ENCODE results near the gene OSBP2. TPM values are rescaled to one million over a fixed set of nuclear protein-coding genes. Genes with fewer than 3 reads are reported as not detected.

The OSBP2 gene
- polyA plus RNA-seq: 0.93 TPM

- Mint-ChIP-seq H3K9me3 (no peaks in the 10 kb centered on the region), H3K4me1 (peaks cover 4 to 5% (median 5%) of the 10 kb centered on the region in 3 donors), H3K27me3 (peaks cover 1% of the 10 kb centered on the region), H3K27ac (peak within 1 kb of the TSS; percentile 31 to 89 (median 40)), H3K4me3 (peak within 1 kb of the TSS; percentile 88 to 98 (median 91)), H3K36me3 (no peaks in the 10 kb centered on the region)
Measured at GRCh38 chr22:30694640-30695350, at the start of gene OSBP2. Gene OSBP2, plus strand, starts transcription at chr22:30694874. Its CDS starts 36 bp downstream, at chr22:30694910.

DNA sequence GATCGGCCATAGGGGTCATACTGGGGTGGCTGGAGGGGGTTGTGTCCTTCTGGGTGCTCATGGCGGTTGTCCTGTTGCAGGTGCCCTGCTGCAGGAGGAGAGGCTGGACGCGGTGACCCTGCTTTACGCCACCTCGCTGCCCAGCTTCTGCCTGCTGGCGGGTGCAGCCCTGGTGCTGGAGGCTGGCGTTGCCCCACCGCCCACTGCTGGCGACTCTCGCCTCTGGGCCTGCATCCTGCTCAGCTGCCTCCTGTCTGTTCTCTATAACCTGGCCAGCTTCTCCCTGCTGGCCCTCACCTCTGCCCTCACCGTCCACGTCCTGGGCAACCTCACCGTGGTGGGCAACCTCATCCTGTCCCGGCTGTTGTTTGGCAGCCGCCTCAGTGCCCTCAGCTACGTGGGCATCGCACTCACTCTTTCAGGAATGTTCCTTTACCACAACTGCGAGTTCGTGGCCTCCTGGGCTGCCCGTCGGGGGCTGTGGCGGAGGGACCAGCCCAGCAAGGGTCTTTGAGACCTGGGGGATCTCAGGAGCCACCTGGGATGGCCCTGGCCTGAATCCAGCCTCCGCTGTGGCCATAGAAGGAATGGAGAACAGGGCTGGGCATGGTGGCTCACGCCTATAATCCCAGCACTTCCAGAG is 48.0 kb upstream of the OSBP2 start:
- Mint-ChIP-seq H3K27me3 (no peaks in the 10 kb centered on the region), H3K4me3 (no peak overlapping the region), H3K36me3 (no peaks in the 10 kb centered on the region), H3K27ac (no peak overlapping the region), H3K9me3 (peaks cover 0 to 2% (median 0%) of the 10 kb centered on the region in 3 donors), H3K4me1 (peaks cover 0 to 4% (median 3%) of the 10 kb centered on the region in 3 donors)

DNA sequence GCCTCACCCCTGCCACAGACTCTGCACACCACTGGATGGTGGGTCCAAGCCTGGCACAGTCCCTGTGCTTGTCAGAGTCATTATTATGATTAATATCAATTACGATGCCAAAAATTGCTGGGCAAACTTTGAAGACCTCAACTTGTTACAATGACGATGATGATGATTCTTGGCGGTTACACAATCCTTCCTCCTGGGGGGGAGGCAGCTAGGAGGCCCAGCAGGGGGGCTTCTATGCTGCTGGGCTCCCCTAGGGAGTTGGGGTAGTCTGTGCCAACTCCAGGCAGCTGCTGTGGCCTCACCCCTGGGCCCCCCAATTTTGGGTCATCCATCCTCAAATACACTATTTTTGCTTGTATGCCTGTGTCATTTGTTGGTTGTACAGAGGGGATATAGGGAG is 47.1 kb upstream of the OSBP2 start:
- no peak overlapping the region for H3K27ac Mint-ChIP-seq
- H3K4me3 Mint-ChIP-seq: no peak overlapping the region
- peaks cover 0 to 2% (median 0%) of the 10 kb centered on the region in 3 donors for H3K9me3 Mint-ChIP-seq
- H3K36me3 Mint-ChIP-seq: no peaks in the 10 kb centered on the region
- H3K4me1 Mint-ChIP-seq: peaks cover 0 to 4% (median 3%) of the 10 kb centered on the region in 3 donors
- H3K27me3 Mint-ChIP-seq: no peaks in the 10 kb centered on the region

- H3K4me3 Mint-ChIP-seq: no peak overlapping the region
Measured at GRCh38 chr22:30648825-30649224, 45.8 kb upstream of the OSBP2 start.

GRCh38 chr22:30649430-30650007 is 45.2 kb upstream of the OSBP2 start:
- H3K27me3 Mint-ChIP-seq: no peaks in the 10 kb centered on the region
- H3K36me3 Mint-ChIP-seq: peaks cover 2% of the 10 kb centered on the region
- H3K9me3 Mint-ChIP-seq: peaks cover 0 to 2% (median 0%) of the 10 kb centered on the region in 3 donors
- H3K4me3 Mint-ChIP-seq: peak overlapping the region in 2 of 4 donors; percentile 66 to 72
- peak overlapping the region in 1 of 3 donors; percentile 74 for H3K27ac Mint-ChIP-seq
- H3K4me1 Mint-ChIP-seq: peaks cover 0 to 3% (median 2%) of the 10 kb centered on the region in 3 donors

More at GRCh38 chr22:30648825-30649224, 45.8 kb upstream of the OSBP2 start:
- Mint-ChIP-seq H3K27me3 (no peaks in the 10 kb centered on the region), H3K4me1 (peaks cover 0 to 3% (median 2%) of the 10 kb centered on the region in 3 donors), H3K36me3 (no peaks in the 10 kb centered on the region), H3K27ac (peak overlapping the region in 1 of 3 donors; percentile 74), H3K9me3 (peaks cover 0 to 2% (median 0%) of the 10 kb centered on the region in 3 donors)

GRCh38 chr22:30650508-30651116 is 44.1 kb upstream of the OSBP2 start:
- Mint-ChIP-seq H3K4me3 (no peak overlapping the region), H3K4me1 (peaks cover 0 to 3% (median 2%) of the 10 kb centered on the region in 3 donors), H3K27me3 (no peaks in the 10 kb centered on the region), H3K9me3 (peaks cover 0 to 2% (median 0%) of the 10 kb centered on the region in 3 donors), H3K36me3 (peaks cover 2% of the 10 kb centered on the region), H3K27ac (peak overlapping the region in 1 of 3 donors; percentile 74)

GRCh38 chr22:30652852-30653251 is 41.8 kb upstream of the OSBP2 start:
- Mint-ChIP-seq H3K36me3 (peaks cover 2% of the 10 kb centered on the region), H3K9me3 (peaks cover 0 to 2% (median 0%) of the 10 kb centered on the region in 3 donors), H3K27me3 (no peaks in the 10 kb centered on the region), H3K27ac (no peak overlapping the region), H3K4me3 (peak overlapping the region in 1 of 4 donors; percentile 33), H3K4me1 (peaks cover 0 to 3% (median 2%) of the 10 kb centered on the region in 3 donors)

DNA sequence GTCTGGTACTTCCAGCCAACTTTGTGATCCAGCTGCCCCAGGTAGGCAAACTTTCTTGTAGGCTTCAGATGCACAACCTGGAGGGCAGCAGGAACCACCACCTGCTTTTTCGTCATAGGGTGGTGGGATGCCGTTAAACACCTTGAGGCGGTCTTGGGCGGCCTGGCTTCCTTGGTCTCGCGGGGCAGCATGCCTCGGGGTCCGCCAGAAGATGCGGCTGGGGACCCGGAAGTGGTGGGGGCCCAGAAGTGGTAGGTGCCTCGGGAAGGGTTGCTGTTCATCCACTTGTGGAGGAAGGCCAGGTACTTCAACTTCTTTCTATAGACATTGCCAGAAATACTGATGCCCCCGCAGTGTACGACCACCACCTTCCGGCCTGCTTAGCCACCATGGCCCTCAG is 40.3 kb upstream of the OSBP2 start:
- Mint-ChIP-seq H3K4me3 (no peak overlapping the region), H3K27ac (peak overlapping the region in 1 of 3 donors; percentile 46), H3K36me3 (peaks cover 4% of the 10 kb centered on the region), H3K9me3 (peaks cover 0 to 2% (median 0%) of the 10 kb centered on the region in 3 donors), H3K27me3 (no peaks in the 10 kb centered on the region), H3K4me1 (peaks cover 0 to 3% (median 0%) of the 10 kb centered on the region in 3 donors)

DNA sequence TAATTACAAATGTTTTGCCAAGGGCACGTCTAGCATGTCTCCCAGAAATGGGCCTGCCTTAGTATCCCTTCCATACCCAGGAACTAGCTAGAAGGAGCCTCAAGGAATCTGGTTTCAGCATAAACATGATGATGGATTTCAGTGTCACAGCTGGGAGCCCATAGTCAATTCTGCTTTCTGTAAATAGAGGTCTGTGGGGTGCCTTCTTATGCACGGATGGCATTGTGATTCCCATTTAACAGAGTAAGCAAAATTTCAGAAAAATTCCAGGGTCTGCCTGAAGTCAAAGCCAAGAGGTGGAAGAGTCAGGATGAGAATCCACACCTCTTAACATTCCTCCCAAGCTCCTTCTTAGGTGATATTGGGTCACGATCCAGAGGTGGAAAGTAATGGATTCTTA is 39.1 kb upstream of the OSBP2 start:
- Mint-ChIP-seq H3K4me3 (no peak overlapping the region), H3K27me3 (no peaks in the 10 kb centered on the region), H3K27ac (no peak overlapping the region), H3K36me3 (peaks cover 6% of the 10 kb centered on the region), H3K4me1 (peaks cover 0 to 4% (median 3%) of the 10 kb centered on the region in 3 donors), H3K9me3 (peaks cover 0 to 2% (median 0%) of the 10 kb centered on the region in 3 donors)

DNA sequence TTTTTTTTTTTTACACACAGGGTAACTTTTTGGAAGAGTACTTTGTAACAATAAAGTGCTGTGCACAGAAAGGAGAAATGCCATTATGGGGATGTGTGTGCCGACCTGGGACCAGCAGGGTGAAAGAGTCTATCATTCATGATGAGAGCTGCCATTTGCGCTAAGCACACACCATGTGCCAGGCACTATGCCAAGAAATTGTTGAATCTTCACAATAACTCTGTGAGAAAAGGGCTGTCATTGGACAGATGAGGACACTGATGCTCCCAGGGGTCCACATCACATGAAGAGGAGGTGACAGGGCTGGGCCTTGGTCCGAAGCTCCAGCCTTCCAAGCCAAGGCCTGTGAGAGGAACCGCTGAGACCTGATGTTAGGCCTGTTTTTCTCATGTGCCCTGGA is 32.6 kb upstream of the OSBP2 start:
- Mint-ChIP-seq H3K9me3 (no peaks in the 10 kb centered on the region), H3K27me3 (no peaks in the 10 kb centered on the region), H3K27ac (no peak overlapping the region), H3K36me3 (peaks cover 9% of the 10 kb centered on the region), H3K4me3 (no peak overlapping the region), H3K4me1 (peaks cover 9 to 21% (median 11%) of the 10 kb centered on the region in 3 donors)

DNA sequence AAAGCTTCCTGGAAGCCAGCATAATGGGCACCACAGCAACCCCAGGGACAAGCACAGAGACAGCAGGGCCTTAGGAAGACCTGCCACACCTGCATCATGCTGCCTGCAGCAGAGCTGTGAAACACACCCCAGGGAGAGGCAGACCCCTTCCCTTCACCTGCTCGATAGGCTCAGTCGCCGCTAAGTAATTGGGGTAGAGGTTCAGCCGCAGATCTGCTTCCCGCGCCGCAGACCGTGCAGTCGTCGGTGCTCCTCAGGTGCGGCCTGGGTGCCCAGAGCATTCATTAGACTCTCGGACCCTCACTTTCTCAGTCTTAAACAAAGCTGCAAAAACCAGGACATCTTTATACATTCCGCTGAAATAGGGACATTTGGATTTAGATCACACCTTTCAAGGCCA is 29.9 kb upstream of the OSBP2 start:
- no peaks in the 10 kb centered on the region for H3K9me3 Mint-ChIP-seq
- peak overlapping the region in 1 of 4 donors; percentile 95 for H3K4me3 Mint-ChIP-seq
- no peak overlapping the region for H3K27ac Mint-ChIP-seq
- H3K27me3 Mint-ChIP-seq: no peaks in the 10 kb centered on the region
- peaks cover 10 to 19% (median 12%) of the 10 kb centered on the region in 3 donors for H3K4me1 Mint-ChIP-seq
- peaks cover 7% of the 10 kb centered on the region for H3K36me3 Mint-ChIP-seq

DNA sequence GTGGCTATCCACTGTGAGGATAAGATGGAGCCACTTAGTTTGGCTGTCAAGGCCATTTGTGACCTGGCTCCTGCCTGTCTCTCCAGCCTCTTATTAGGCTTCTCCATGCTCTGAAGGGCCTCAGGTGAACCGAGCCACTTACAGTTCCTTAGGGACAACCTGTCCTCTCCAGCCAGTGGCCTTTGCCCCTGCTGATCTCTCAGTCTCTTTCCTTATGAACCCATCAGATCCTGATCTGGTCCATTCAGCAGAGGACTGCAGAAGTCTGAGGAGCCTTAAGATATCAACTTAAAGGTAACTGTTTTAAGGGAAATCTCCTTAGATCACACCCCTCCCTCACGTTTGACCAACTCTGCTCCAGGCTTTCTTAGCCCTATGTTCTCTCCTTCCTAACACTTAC is 29.4 kb upstream of the OSBP2 start:
- peaks cover 11 to 18% (median 12%) of the 10 kb centered on the region in 3 donors for H3K4me1 Mint-ChIP-seq
- H3K27ac Mint-ChIP-seq: no peak overlapping the region
- peaks cover 7% of the 10 kb centered on the region for H3K36me3 Mint-ChIP-seq
- peak overlapping the region in 3 of 4 donors; percentile 1 to 95 (median 17) for H3K4me3 Mint-ChIP-seq
- H3K27me3 Mint-ChIP-seq: no peaks in the 10 kb centered on the region
- H3K9me3 Mint-ChIP-seq: no peaks in the 10 kb centered on the region

DNA sequence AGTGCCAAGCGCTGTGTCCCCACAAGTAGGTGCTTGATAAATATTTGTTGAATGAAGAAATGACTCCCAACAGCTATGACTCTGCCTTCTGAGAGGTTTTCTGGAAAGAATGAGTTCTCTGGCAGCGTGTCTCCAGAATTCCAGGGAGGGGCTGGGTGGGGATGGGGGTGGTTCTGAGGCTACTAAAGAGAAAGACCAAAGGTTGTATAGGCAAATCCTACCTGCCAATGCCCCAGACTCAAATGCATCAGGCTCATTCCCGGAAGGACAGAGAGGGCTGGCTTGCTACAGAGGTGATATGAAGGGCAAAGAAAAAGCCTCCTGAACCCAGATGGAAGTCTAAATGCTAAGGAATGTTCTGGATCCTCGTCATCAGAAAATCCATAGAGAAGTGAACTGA is 28.9 kb upstream of the OSBP2 start:
- Mint-ChIP-seq H3K27me3 (no peaks in the 10 kb centered on the region), H3K36me3 (peaks cover 4% of the 10 kb centered on the region), H3K27ac (no peak overlapping the region), H3K9me3 (no peaks in the 10 kb centered on the region), H3K4me3 (peak overlapping the region in 3 of 4 donors; percentile 1 to 95 (median 60)), H3K4me1 (peaks cover 11 to 18% (median 12%) of the 10 kb centered on the region in 3 donors)

GRCh38 chr22:30667107-30667493 is 27.6 kb upstream of the OSBP2 start:
- Mint-ChIP-seq H3K36me3 (peaks cover 1% of the 10 kb centered on the region), H3K27ac (peak overlapping the region; percentile 9 to 71 (median 56)), H3K27me3 (no peaks in the 10 kb centered on the region), H3K9me3 (no peaks in the 10 kb centered on the region), H3K4me3 (peak overlapping the region; percentile 94 to 97 (median 96)), H3K4me1 (peaks cover 10 to 18% (median 11%) of the 10 kb centered on the region in 3 donors)
